ENCODE results near the gene GBA3. TPM values are rescaled to one million over a fixed set of nuclear protein-coding genes. Genes with fewer than 3 reads are reported as not detected.
A peak's percentile ranks its signal among the peaks of the same experiment; 100 is the strongest.

GBA3 gene
- total RNA-seq, 1 experiment from 2014 or later = not detected

- no peak for DNase-seq (ENCODE audit: low spot score)
Measured at GRCh38 chr4:22695029-22695428, 2.3 kb downstream of the GBA3 start.

GRCh38 chr4:22695917-22696316, 3.2 kb downstream of the GBA3 start:
- no peak for DNase-seq (ENCODE audit: low spot score)

- no peak for DNase-seq (ENCODE audit: low spot score)
Measured at GRCh38 chr4:22703912-22704311, 11.2 kb downstream of the GBA3 start.

- no peak for DNase-seq (ENCODE audit: low spot score)
Measured at GRCh38 chr4:22707390-22707789, 14.7 kb downstream of the GBA3 start.

- DNase-seq (ENCODE audit: low spot score) = no peak
Measured at GRCh38 chr4:22708961-22709360, 16.2 kb downstream of the GBA3 start.

- DNase-seq (ENCODE audit: low spot score) = no peak
Measured at GRCh38 chr4:22712105-22712504, 19.4 kb downstream of the GBA3 start.

- no peak for DNase-seq (ENCODE audit: low spot score)
Measured at GRCh38 chr4:22712529-22712928, 19.8 kb downstream of the GBA3 start.

GRCh38 chr4:22713841-22714240, 21.1 kb downstream of the GBA3 start:
- DNase-seq (ENCODE audit: low spot score) = no peak

- no peak for DNase-seq (ENCODE audit: low spot score)
Measured at GRCh38 chr4:22719218-22719617, 26.5 kb downstream of the GBA3 start.

- DNase-seq (ENCODE audit: low spot score) = peak; percentile 60
Measured at GRCh38 chr4:22720091-22720490, 27.4 kb downstream of the GBA3 start.

- no peak for DNase-seq (ENCODE audit: low spot score)
Measured at GRCh38 chr4:22721204-22721603, 28.5 kb downstream of the GBA3 start.

GRCh38 chr4:22730021-22730420, 37.3 kb downstream of the GBA3 start:
- no peak for DNase-seq (ENCODE audit: low spot score)

- no peak for DNase-seq (ENCODE audit: low spot score)
Measured at GRCh38 chr4:22733816-22734215, 41.1 kb downstream of the GBA3 start.

- no peak for DNase-seq (ENCODE audit: low spot score)
Measured at GRCh38 chr4:22736912-22737311, 44.2 kb downstream of the GBA3 start.

GRCh38 chr4:22739968-22740367, 47.2 kb downstream of the GBA3 start:
- peak; percentile 9 for DNase-seq (ENCODE audit: low spot score)

- DNase-seq (ENCODE audit: low spot score) = no peak
Measured at GRCh38 chr4:22741744-22742143, 49.0 kb downstream of the GBA3 start.

- DNase-seq (ENCODE audit: low spot score) = no peak
Measured at GRCh38 chr4:22743290-22743689, 50.6 kb downstream of the GBA3 start.

GRCh38 chr4:22744478-22745062, 51.8 kb downstream of the GBA3 start:
- DNase-seq (ENCODE audit: low spot score) = no peak

- no peak for DNase-seq (ENCODE audit: low spot score)
Measured at GRCh38 chr4:22745234-22745633, 52.5 kb downstream of the GBA3 start.

- DNase-seq (ENCODE audit: low spot score) = no peak
Measured at GRCh38 chr4:22754116-22754515, 61.4 kb downstream of the GBA3 start.

- no peak for DNase-seq (ENCODE audit: low spot score)
Measured at GRCh38 chr4:22762548-22762947, 69.8 kb downstream of the GBA3 start.

GRCh38 chr4:22764183-22764582, 71.4 kb downstream of the GBA3 start:
- no peak for DNase-seq (ENCODE audit: low spot score)

- DNase-seq (ENCODE audit: low spot score) = no peak
Measured at GRCh38 chr4:22766068-22766467, 73.3 kb downstream of the GBA3 start.

- DNase-seq (ENCODE audit: low spot score) = no peak
Measured at GRCh38 chr4:22778547-22779163, 85.9 kb downstream of the GBA3 start.

Measured in A172 (cell line).